Stomach (tissue), 4 donors: ENCODE results near the gene EPC2.

ENCODE experiments used
- CTCF ChIP-seq, 7 experiments: fragments of 450-650 bp in 4 of 7; fragments of 200-600 bp in 3 of 7; sonication (generic) in 3 of 7; IDR thresholded peaks; one replicate each; pipeline ENCODE4 v1.5.1; 2016 to 2019; ENCODE audit warnings: antibody characterized with exemption in 7 of 7, control low read depth in 2 of 7, mild to moderate bottlenecking in 1 of 7
- POLR2A ChIP-seq, 4 donors: fragments of 450-650 bp; IDR thresholded peaks; one replicate each; pipeline ENCODE4 v1.6.1; 2016; ENCODE audit warnings: antibody characterized with exemption in 4 of 4, control low read depth in 2 of 4, mild to moderate bottlenecking in 1 of 4, moderate library complexity in 1 of 4
- POLR2AphosphoS5 ChIP-seq, 3 donors: sonication (generic); formaldehyde crosslinking; IDR thresholded peaks; one replicate each; pipeline ENCODE4 v1.6.1; 2016; ENCODE audit warnings: antibody characterized with exemption in 3 of 3

DNA sequence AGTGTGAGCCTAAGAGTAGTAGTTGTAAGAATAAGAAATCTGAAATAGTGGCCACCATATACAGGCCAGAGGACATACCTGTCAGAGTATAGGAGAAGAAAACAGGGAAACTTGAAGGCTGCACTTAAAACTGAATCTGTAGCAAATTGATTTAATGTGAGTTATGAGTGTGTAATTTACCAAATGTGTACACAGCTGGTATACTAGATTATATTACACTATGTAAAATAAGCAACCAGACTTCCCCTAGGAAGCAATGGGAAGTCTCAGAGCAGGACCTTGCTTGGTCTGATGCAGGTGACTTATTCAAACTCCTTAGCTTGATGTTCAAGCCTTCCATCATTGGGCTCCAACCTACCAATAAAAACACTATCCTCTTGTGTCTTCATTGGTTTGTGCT is 17.3 kb upstream of the EPC2 start:
- no peak for TF ChIP-seq POLR2A (IDR thresholded peaks at IDR 0.05)
- TF ChIP-seq CTCF (IDR thresholded peaks at IDR 0.05): no peak
- TF ChIP-seq POLR2AphosphoS5 (IDR thresholded peaks at IDR 0.05): no peak
